SKM-1 (cell line): ENCODE measurements around the gene ARNT2.

Experiments used
- DNase-seq: peaks from one replicate; lab custom pipeline; 2025; ENCODE audit not compliant: unreplicated experiment; lab: John Stamatoyannopoulos, UW

ARNT2 gene

DNA sequence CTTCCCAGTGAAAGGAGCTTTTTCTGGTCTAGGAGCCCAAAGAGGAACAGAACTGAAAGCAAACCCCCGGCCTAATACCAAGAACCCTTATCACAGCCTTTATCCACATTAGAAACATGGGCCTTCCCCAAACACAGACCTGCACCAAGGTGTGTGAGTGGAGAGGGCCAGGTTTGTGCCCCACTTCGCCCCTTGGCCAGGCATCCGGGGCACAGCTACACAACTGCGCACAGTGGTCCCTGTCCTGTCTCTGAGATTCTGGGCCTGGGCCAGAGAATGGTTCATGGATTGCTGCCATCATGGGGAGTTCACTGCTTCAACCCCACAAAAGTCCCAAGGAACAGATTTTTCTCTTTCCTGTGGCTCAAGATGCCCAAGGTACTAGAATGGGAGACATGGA is 165.5 kb downstream of the ARNT2 start:
- DNase-seq, result no peak

DNA sequence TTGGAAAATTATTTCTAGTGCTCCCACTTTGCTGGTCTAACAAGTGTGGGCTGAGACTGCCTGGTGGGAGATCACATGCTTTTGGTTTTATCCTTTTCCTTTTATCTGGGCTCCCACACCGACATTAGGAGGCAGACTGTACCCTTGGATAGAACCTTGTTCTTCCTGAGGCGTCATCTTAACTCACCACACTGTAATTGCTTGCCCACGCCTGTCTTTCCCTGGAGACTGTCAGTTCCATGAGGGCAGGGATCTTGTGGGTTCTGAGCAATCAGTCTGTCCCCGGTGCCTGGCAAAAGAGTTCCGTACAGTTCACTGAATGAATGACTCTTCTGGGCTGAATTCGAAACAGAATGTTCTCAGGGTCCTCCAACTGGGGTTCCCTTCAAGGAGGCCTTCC is 166.4 kb downstream of the ARNT2 start:
- no peak for DNase-seq

DNA sequence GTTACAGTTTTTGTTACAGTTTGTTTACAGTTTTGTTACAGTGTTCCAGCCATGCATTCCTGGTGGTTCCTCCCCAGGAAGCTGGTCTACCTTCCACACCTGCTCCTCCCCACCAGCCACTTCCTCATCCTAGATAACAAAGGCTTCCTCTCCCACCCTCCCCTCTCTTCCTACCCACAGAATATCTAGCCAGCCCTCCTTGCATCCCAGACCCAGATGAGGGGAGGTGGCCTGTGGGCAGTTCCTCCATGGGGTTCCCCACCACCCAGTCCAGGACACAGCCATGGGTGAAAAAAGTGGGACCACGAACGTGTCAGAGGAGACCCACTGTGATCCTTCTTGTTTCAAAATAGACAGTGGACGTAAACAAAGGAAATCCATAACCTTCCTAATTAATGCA is 168.2 kb downstream of the ARNT2 start:
- DNase-seq, result no peak

DNA sequence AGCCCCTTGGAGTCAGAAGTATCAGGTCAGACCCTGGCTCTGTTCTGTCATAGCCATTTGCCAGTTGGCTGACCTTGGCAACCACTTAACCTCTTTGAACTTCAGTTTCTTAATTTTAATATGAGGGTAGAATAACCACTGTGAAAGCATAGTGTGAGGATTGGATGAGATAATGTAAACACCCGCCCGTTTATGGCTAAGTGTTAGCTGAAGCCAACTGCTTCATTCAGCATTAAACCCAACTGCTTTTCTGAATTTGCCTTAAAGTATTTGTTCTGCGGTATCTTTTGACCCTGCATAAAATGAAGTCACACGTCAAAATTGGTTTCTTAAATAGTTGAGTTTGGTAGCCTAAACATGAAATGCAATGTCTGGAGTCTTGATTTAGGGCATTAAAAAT is 169.4 kb downstream of the ARNT2 start:
- no peak for DNase-seq

- DNase-seq, result no peak
Measured at GRCh38 chr15:80574590-80574989, 170.4 kb downstream of the ARNT2 start.

DNA sequence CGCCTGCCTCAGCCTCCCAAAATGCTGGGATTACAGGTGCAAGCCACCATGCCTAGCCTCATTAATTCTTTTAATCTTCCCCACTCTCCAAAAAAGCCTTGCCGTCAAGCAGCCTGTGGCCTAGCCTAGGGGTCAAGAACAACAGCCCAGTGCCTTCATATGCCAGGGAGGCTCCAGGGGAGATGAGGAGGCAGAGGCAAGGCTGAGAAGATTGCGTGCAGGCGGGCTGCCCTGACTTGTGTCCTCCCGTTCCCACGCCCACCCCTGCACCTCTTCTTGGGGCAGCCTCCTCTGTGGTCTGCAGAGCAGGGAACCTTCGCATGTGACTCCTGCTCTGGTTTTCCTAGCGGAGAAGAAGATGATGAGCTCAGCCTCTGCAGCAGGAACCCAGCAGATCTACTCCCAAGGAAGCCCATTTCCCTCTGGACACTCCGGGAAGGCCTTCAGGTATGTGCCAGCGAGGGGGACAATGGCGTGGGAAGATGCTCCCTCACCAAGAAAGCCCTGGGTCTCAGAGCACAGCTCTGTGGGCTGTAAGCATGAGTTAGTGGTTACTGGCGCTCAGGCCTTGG is 172.4 kb downstream of the ARNT2 start:
- no peak for DNase-seq

- no peak for DNase-seq
Measured at GRCh38 chr15:80577552-80578205, 173.5 kb downstream of the ARNT2 start.

GRCh38 chr15:80578206-80578595 is 174.0 kb downstream of the ARNT2 start:
- DNase-seq, result no peak

DNA sequence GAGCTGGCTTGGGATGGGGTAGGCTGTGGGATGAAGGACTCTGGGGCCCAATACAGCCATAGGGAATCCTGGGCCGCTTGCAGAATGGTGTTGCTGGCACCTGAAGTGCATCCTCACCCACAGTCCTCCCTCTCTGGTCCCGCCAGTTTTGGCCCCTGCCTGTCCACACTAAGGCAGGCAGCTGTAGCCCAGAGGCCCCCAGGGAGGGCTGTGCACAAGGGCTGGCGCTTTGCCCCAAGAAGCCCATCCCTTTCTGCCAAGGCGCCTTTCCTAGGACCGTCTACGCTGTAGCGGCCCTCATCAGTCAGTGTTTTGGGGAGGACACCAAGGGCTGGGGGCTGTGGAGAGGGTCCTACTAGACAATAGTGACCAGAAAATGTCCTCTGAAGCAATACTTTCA is 174.7 kb downstream of the ARNT2 start:
- DNase-seq, result no peak

DNA sequence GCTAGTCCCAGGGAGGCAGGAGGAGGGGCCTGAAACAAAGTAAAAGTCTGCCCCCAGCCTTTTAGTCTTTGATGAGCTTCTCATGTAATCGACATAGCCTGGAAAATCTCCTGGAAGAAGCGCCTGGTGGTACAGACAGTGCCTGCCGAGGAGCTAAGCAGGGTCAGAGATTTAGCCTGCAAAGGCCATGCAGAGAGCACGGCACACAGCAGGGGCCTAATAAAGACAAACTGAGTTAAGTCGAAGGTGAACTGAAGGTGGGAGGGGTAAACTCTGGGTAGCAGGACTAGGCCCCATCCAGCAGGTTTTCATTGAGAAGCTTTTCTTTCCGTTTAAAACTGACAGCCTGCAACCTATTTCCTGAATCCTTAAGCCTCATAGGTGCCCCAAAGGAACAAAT is 175.4 kb downstream of the ARNT2 start:
- no peak for DNase-seq

DNA sequence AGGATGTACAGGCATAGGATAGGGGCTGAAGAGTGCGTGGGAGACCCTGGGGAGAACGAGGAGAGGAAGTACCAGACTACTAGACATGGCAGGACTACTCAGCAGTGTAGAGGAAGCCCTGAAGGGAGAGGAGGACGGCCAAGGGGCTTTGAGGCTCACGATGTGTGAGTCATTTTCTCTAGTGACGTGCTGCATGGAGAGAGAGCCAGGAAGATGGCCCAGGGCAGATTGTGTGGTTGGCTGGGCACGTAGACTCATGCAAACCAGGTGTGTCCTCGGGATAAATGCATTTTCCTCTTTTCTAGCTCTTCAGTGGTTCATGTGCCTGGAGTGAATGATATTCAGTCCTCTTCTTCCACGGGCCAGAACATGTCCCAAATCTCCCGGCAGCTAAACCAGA is 175.9 kb downstream of the ARNT2 start:
- DNase-seq, result no peak

GRCh38 chr15:80580536-80581260 is 176.5 kb downstream of the ARNT2 start:
- no peak for DNase-seq

- DNase-seq, result no peak
Measured at GRCh38 chr15:80581976-80582375, 177.8 kb downstream of the ARNT2 start.

GRCh38 chr15:80582816-80583423 is 178.7 kb downstream of the ARNT2 start:
- DNase-seq, result no peak

DNA sequence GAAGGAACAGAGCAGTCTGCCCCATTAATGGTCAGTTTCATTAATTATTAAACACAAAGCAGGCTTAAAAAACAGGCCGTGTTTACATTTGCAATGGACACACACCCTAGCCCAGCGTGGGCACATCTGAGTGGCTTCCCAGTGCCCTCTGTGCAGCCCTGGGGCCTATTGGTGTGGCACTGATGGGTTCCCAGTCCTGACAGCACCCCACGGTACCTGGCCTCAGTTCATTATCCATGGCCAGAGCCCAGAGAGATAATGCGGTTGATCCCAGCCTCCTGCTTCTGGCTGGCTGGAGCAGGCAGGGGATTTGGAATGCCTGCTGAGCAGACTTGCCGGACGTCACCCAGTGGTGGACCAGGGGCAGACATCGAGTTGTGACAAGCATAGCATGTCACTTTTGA is 180.4 kb downstream of the ARNT2 start:
- DNase-seq, result no peak

DNA sequence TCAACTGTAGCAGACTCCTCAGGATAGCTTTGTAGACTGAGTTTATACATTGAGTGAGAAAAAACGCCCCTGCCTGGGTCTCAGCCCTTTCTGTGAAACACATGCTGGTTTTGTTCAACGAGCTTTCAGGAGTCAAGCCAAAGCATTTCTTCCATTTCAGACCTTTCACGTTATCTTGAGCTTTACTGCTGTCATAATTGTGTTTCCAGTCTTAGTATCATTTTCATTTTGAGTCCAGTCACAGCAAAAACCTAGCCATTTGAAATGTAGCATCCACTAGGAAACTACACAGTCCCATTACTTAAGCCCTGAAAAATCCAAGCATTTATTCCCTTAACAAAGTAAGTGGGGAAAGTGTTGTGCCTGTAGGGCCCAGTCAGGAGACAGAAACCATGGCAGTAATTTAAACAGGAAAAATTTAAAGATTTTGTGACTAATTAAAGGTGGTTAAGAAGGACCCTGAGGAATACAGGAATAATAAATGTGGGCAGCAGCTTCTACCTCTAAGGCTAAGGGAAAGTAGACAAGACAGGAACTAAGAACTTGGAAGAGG is 180.9 kb downstream of the ARNT2 start:
- no peak for DNase-seq

GRCh38 chr15:80585544-80586018 is 181.4 kb downstream of the ARNT2 start:
- no peak for DNase-seq

GRCh38 chr15:80586161-80586560 is 182.0 kb downstream of the ARNT2 start:
- DNase-seq, result no peak

- DNase-seq, result no peak
Measured at GRCh38 chr15:80587007-80587406, 182.8 kb downstream of the ARNT2 start.

GRCh38 chr15:80587816-80588456 is 183.8 kb downstream of the ARNT2 start:
- DNase-seq, result no peak

GRCh38 chr15:80588801-80589200 is 184.6 kb downstream of the ARNT2 start:
- DNase-seq, result no peak
